ENCODE measurements around the gene CCDC69.
"Not testable (repeated sequence)": the region's sequence is repeated elsewhere in the genome, so short reads cannot be mapped to it uniquely, and the experiment has no call there.

The CCDC69 gene

DNA sequence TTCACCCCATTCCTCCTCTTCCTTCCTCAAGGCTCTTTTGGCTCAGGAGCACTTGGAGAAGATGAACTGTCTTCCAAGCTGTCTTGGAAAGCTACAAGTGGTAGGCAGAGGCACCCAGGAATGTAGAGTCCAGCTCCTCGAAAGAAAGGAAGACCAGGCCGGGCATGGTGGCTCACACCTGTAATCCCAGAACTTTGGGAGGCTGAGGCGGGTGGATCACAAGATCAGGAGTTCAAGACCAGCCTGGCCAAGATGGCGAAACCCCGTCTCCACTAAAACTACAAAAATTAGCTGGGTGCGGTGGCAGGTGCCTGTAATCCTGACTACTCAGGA is 11.3 kb upstream of the CCDC69 start:
- DNase-seq (ENCODE audit: low read depth, low spot score); H3K4me1 ChIP-seq (ENCODE audit: control insufficient read depth, insufficient read depth, low read length); H3K27ac ChIP-seq (ENCODE audit: low read length); H3K9me3 ChIP-seq (ENCODE audit: control insufficient read depth, insufficient read depth, low read length); H3K36me3 ChIP-seq (ENCODE audit: control insufficient read depth, insufficient read depth, low read length); H3K27me3 ChIP-seq (ENCODE audit: control insufficient read depth, insufficient read depth, low read length); H3K4me3 ChIP-seq (ENCODE audit: low read length): not testable (repeated sequence)
- WGBS (ENCODE audit: insufficient coverage, insufficient read length), result no CpG with 5 or more reads among the region's 6 CpGs

- H3K27me3 ChIP-seq (ENCODE audit: control insufficient read depth, insufficient read depth, low read length), result no peaks in the 10 kb centered on the region
- WGBS (ENCODE audit: insufficient coverage, insufficient read length), result no CpG with 5 or more reads among the region's 17 CpGs
- H3K4me1 ChIP-seq (ENCODE audit: control insufficient read depth, insufficient read depth, low read length), result no peaks in the 10 kb centered on the region
- DNase-seq (ENCODE audit: low read depth, low spot score), result no peak
- no peak overlapping the region for H3K27ac ChIP-seq (ENCODE audit: low read length)
- H3K36me3 ChIP-seq (ENCODE audit: control insufficient read depth, insufficient read depth, low read length), result no peaks in the 10 kb centered on the region
- no peaks in the 10 kb centered on the region for H3K9me3 ChIP-seq (ENCODE audit: control insufficient read depth, insufficient read depth, low read length)
- H3K4me3 ChIP-seq (ENCODE audit: low read length), result no peak overlapping the region
Measured at GRCh38 chr5:151234476-151235238, 10.8 kb upstream of the CCDC69 start.

GRCh38 chr5:151233616-151234085 is 9.8 kb upstream of the CCDC69 start:
- no peaks in the 10 kb centered on the region for H3K4me1 ChIP-seq (ENCODE audit: control insufficient read depth, insufficient read depth, low read length)
- WGBS (ENCODE audit: insufficient coverage, insufficient read length), result no CpG with 5 or more reads among the region's 8 CpGs
- H3K9me3 ChIP-seq (ENCODE audit: control insufficient read depth, insufficient read depth, low read length), result no peaks in the 10 kb centered on the region
- no peaks in the 10 kb centered on the region for H3K27me3 ChIP-seq (ENCODE audit: control insufficient read depth, insufficient read depth, low read length)
- no peaks in the 10 kb centered on the region for H3K36me3 ChIP-seq (ENCODE audit: control insufficient read depth, insufficient read depth, low read length)
- H3K27ac ChIP-seq (ENCODE audit: low read length), result no peak overlapping the region
- DNase-seq (ENCODE audit: low read depth, low spot score), result no peak
- H3K4me3 ChIP-seq (ENCODE audit: low read length), result no peak overlapping the region

DNA sequence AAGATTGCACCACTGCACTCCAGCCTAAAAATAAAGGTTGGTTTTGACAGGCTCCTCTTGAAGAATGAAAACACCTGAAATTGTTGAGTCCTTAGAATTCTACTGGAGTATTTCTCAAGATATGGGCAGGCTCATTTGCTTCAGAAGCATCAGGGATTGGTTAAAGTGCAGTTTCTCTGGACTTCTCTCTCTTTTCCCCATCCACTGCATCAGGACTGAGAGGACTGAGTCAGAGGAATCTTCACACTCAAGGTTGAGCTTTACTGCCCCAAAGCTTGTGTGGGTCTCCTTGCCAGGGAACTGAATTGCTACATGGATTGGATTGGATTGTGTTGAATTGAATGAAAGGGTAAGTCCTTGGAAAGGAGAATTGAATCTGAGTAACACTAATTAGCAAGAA is 7.5 kb upstream of the CCDC69 start:
- no peaks in the 10 kb centered on the region for H3K9me3 ChIP-seq (ENCODE audit: control insufficient read depth, insufficient read depth, low read length)
- H3K27ac ChIP-seq (ENCODE audit: low read length), result no peak overlapping the region
- no peaks in the 10 kb centered on the region for H3K36me3 ChIP-seq (ENCODE audit: control insufficient read depth, insufficient read depth, low read length)
- H3K27me3 ChIP-seq (ENCODE audit: control insufficient read depth, insufficient read depth, low read length), result no peaks in the 10 kb centered on the region
- no peaks in the 10 kb centered on the region for H3K4me1 ChIP-seq (ENCODE audit: control insufficient read depth, insufficient read depth, low read length)
- no peak overlapping the region for H3K4me3 ChIP-seq (ENCODE audit: low read length)
- no peak for DNase-seq (ENCODE audit: low read depth, low spot score)

- H3K27me3 ChIP-seq (ENCODE audit: control insufficient read depth, insufficient read depth, low read length), result no peaks in the 10 kb centered on the region
- DNase-seq (ENCODE audit: low read depth, low spot score), result no peak
- no peaks in the 10 kb centered on the region for H3K4me1 ChIP-seq (ENCODE audit: control insufficient read depth, insufficient read depth, low read length)
- H3K4me3 ChIP-seq (ENCODE audit: low read length), result no peak overlapping the region
- H3K9me3 ChIP-seq (ENCODE audit: control insufficient read depth, insufficient read depth, low read length), result no peaks in the 10 kb centered on the region
- WGBS (ENCODE audit: insufficient coverage, insufficient read length), result no CpG with 5 or more reads among the region's 6 CpGs
- H3K27ac ChIP-seq (ENCODE audit: low read length), result no peak overlapping the region
- H3K36me3 ChIP-seq (ENCODE audit: control insufficient read depth, insufficient read depth, low read length), result no peaks in the 10 kb centered on the region
Measured at GRCh38 chr5:151230048-151230680, 6.3 kb upstream of the CCDC69 start.

- Histone ChIP-seq H3K27me3 (ENCODE audit: control insufficient read depth, insufficient read depth, low read length) (no peaks in the 10 kb centered on the region), H3K4me1 (ENCODE audit: control insufficient read depth, insufficient read depth, low read length) (no peaks in the 10 kb centered on the region), H3K36me3 (ENCODE audit: control insufficient read depth, insufficient read depth, low read length) (no peaks in the 10 kb centered on the region), H3K9me3 (ENCODE audit: control insufficient read depth, insufficient read depth, low read length) (no peaks in the 10 kb centered on the region), H3K4me3 (ENCODE audit: low read length) (no peak overlapping the region), H3K27ac (ENCODE audit: low read length) (no peak overlapping the region)
- no CpG with 5 or more reads among the region's 2 CpGs for WGBS (ENCODE audit: insufficient coverage, insufficient read length)
- no peak for DNase-seq (ENCODE audit: low read depth, low spot score)
Measured at GRCh38 chr5:151228986-151229385, 5.1 kb upstream of the CCDC69 start.

DNA sequence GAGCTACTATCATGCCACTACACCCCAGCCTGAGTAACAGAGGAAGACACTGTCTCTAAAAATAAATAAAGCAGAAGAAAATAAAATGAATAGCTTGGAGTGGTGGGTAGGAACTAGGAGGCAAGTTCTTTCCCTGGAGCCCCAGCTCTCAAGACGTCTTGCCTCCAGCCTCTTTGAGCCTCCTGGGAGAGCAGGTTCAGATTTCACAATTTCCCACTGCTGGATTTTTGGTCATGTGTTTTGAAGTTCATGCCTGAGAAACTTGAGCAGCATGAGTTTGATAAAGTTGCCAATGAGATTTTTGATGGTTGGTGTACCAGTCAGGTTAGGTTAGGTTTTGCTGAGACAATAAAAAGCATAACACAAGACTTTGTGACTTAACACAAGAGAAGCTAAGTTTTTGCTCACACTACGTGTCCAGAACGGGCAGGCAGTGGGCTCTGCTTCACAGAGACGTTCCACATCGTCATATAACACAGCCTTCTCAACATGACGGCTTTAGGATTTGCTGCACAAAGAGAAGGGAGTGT is 4.1 kb upstream of the CCDC69 start:
- H3K27ac ChIP-seq (ENCODE audit: low read length), result no peak overlapping the region
- no peaks in the 10 kb centered on the region for H3K4me1 ChIP-seq (ENCODE audit: control insufficient read depth, insufficient read depth, low read length)
- no peaks in the 10 kb centered on the region for H3K36me3 ChIP-seq (ENCODE audit: control insufficient read depth, insufficient read depth, low read length)
- H3K4me3 ChIP-seq (ENCODE audit: low read length), result no peak overlapping the region
- WGBS (ENCODE audit: insufficient coverage, insufficient read length), result no CpG with 5 or more reads among the region's 6 CpGs
- no peak for DNase-seq (ENCODE audit: low read depth, low spot score)
- no peaks in the 10 kb centered on the region for H3K9me3 ChIP-seq (ENCODE audit: control insufficient read depth, insufficient read depth, low read length)
- no peaks in the 10 kb centered on the region for H3K27me3 ChIP-seq (ENCODE audit: control insufficient read depth, insufficient read depth, low read length)

GRCh38 chr5:151225475-151225874 is 1.6 kb upstream of the CCDC69 start:
- Histone ChIP-seq H3K36me3 (ENCODE audit: control insufficient read depth, insufficient read depth, low read length) (no peaks in the 10 kb centered on the region), H3K4me3 (ENCODE audit: low read length) (no peak overlapping the region), H3K9me3 (ENCODE audit: control insufficient read depth, insufficient read depth, low read length) (no peaks in the 10 kb centered on the region), H3K27me3 (ENCODE audit: control insufficient read depth, insufficient read depth, low read length) (no peaks in the 10 kb centered on the region), H3K27ac (ENCODE audit: low read length) (no peak overlapping the region), H3K4me1 (ENCODE audit: control insufficient read depth, insufficient read depth, low read length) (no peaks in the 10 kb centered on the region)
- no CpG with 5 or more reads among the region's 5 CpGs for WGBS (ENCODE audit: insufficient coverage, insufficient read length)
- DNase-seq (ENCODE audit: low read depth, low spot score), result no peak

DNA sequence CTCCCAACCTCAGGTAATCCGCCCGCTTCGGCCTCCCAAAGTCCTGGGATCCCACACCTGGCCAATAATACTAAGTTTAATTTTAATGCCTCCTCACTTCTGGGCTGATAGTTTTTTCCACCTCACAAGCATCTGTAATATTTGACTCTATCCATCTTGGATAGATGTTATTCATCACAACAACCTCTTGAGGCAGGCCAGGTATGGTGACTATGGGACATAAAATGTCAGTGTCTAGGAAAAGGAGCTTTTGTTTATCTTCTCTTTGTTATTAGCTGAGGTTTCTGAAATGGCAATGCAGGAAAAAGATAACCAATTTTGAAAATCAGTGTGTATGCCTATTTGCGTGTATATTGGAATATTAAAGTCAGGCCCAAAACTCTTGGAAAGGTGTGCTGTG is 1.2 kb upstream of the CCDC69 start:
- Histone ChIP-seq H3K27me3 (ENCODE audit: control insufficient read depth, insufficient read depth, low read length) (no peaks in the 10 kb centered on the region), H3K27ac (ENCODE audit: low read length) (no peak overlapping the region), H3K9me3 (ENCODE audit: control insufficient read depth, insufficient read depth, low read length) (no peaks in the 10 kb centered on the region), H3K4me3 (ENCODE audit: low read length) (no peak overlapping the region), H3K36me3 (ENCODE audit: control insufficient read depth, insufficient read depth, low read length) (no peaks in the 10 kb centered on the region), H3K4me1 (ENCODE audit: control insufficient read depth, insufficient read depth, low read length) (no peaks in the 10 kb centered on the region)
- no peak for DNase-seq (ENCODE audit: low read depth, low spot score)
- WGBS (ENCODE audit: insufficient coverage, insufficient read length), result no CpG with 5 or more reads among the region's 4 CpGs

GRCh38 chr5:151224372-151224771 is 480 bp upstream of the CCDC69 start:
- WGBS (ENCODE audit: insufficient coverage, insufficient read length), result no CpG with 5 or more reads among the region's 6 CpGs
- Histone ChIP-seq H3K36me3 (ENCODE audit: control insufficient read depth, insufficient read depth, low read length) (no peaks in the 10 kb centered on the region), H3K9me3 (ENCODE audit: control insufficient read depth, insufficient read depth, low read length) (no peaks in the 10 kb centered on the region), H3K4me1 (ENCODE audit: control insufficient read depth, insufficient read depth, low read length) (no peaks in the 10 kb centered on the region), H3K27me3 (ENCODE audit: control insufficient read depth, insufficient read depth, low read length) (no peaks in the 10 kb centered on the region), H3K4me3 (ENCODE audit: low read length) (no peak overlapping the region), H3K27ac (ENCODE audit: low read length) (no peak overlapping the region)
- DNase-seq (ENCODE audit: low read depth, low spot score), result no peak
